Prostate gland (tissue), 2 donors: ENCODE results near the gene DLEC1.

Source experiments
- CTCF ChIP-seq, 4 experiments: fragments of 200-600 bp in 2 of 4; fragments of 450-650 bp in 2 of 4; sonication (generic) in 2 of 4; IDR thresholded peaks; 1 replicate in 3 of 4; 2 replicates in 1 of 4; pipeline ENCODE4 v1.5.1; 2016 to 2019; ENCODE audit warnings: antibody characterized with exemption in 4 of 4, mild to moderate bottlenecking in 2 of 4, moderate library complexity in 2 of 4
- POLR2A ChIP-seq: fragments of 450-650 bp; IDR thresholded peaks from one replicate; pipeline ENCODE4 v1.6.1; 2016; ENCODE audit warnings: antibody characterized with exemption, mild to moderate bottlenecking
- POLR2AphosphoS5 ChIP-seq: sonication (generic); formaldehyde crosslinking; IDR thresholded peaks from one replicate; pipeline ENCODE4 v1.6.1; 2017; ENCODE audit warnings: antibody characterized with exemption

GRCh38 chr3:38083871-38084333 is 44.9 kb downstream of the DLEC1 start:
- TF ChIP-seq CTCF (IDR thresholded peaks at IDR 0.05) = no peak
- TF ChIP-seq POLR2A = no peak
- TF ChIP-seq POLR2AphosphoS5 = no peak
